GM12878 (cell line): ENCODE measurements around the gene TNNC2. TPM values are rescaled to one million over a fixed set of nuclear protein-coding genes. Genes with fewer than 3 reads are reported as not detected.

ENCODE experiments used
- ATAC-seq: fragments of 200-7000 bp; cut with Tn5 transposase; 3 replicates; pipeline ENCODE4 v1.9.1; 2020; ENCODE audit warnings: mild to moderate bottlenecking, moderate library complexity
- BruUV-seq: library from RNA; stranded (reverse); fragments of 400-500 nt; replicated peaks from 2 replicates; lab custom pipeline; 2021; lab: Mats Ljungman, UMichigan
- CTCF ChIA-PET: fragments of 300-600 bp; sonication (Branson Sonifier 250); formaldehyde crosslinking; extraction: SDS; loops from one replicate; lab custom pipeline; 2021; ENCODE audit warnings: inconsistent platforms; lab: Yijun Ruan, JAX
- POLR2A ChIA-PET: fragments of 350-600 bp; formaldehyde crosslinking; extraction: SDS; loops from one replicate; lab custom pipeline; 2021; ENCODE audit warnings: inconsistent platforms; lab: Charles Lee
- RAD21 ChIA-PET: fragments of 300-600 bp; sonication (Branson Sonifier 250); formaldehyde crosslinking; loops from one replicate; lab custom pipeline; 2023; ENCODE audit warnings: antibody characterized with exemption; ENCODE audit not compliant: unreplicated experiment; lab: Charles Lee
- SMC1A ChIA-PET: fragments of 300-600 bp; sonication (Branson Sonifier 250); formaldehyde crosslinking; loops from one replicate; lab custom pipeline; 2023; ENCODE audit not compliant: unreplicated experiment, uncharacterized antibody; lab: Charles Lee
- DNase-seq: peaks from one replicate; pipeline ENCODE4 v3.0.0-alpha.2; 2011; ENCODE audit warnings: low read depth, low spot score
- FAIRE-seq: peaks from 3 replicates; lab custom pipeline; 2011; peaks lifted over from hg19 to GRCh38; lab: Jason Lieb, UNC
- H2AFZ ChIP-seq: 2 replicates; pipeline ENCODE4 v1.6.0; 2011; ENCODE audit warnings: low read depth, low read length, control low read depth; ENCODE audit not compliant: control insufficient read depth
- H3K27ac ChIP-seq: 2 replicates; pipeline ENCODE4 v1.5.1; 2011; ENCODE audit warnings: control low read depth; ENCODE audit not compliant: control insufficient read depth, insufficient read depth
- H3K27me3 ChIP-seq, 2 experiments: replicated peaks in 1 of 2; 2 replicates each; pipeline versions ENCODE4 v1.6.0 to v1.6.1; 2011; ENCODE audit warnings: low read length in 1 of 2; ENCODE audit not compliant: control insufficient read depth in 2 of 2, insufficient read depth in 2 of 2
- H3K36me3 ChIP-seq, 2 experiments: 2 replicates each; pipeline ENCODE4 v1.5.1; 2011; ENCODE audit warnings: low read length in 1 of 2; ENCODE audit not compliant: control insufficient read depth in 2 of 2, insufficient read depth in 2 of 2
- H3K4me1 ChIP-seq: 2 replicates; pipeline ENCODE4 v1.6.1; 2011; ENCODE audit warnings: mild to moderate bottlenecking, low read length, moderate library complexity, mixed read lengths; ENCODE audit not compliant: control insufficient read depth, insufficient read depth
- H3K4me2 ChIP-seq: 2 replicates; pipeline ENCODE4 v1.6.0; 2011; ENCODE audit warnings: control low read depth; ENCODE audit not compliant: control insufficient read depth, insufficient read depth
- H3K4me3 ChIP-seq: fragments of 200-600 bp; sonication (generic); 2 replicates; pipeline ENCODE4 v1.5.1; 2016
- H3K79me2 ChIP-seq: 2 replicates; pipeline ENCODE4 v1.6.0; 2011; ENCODE audit warnings: low read length; ENCODE audit not compliant: control insufficient read depth, insufficient read depth
- H3K9ac ChIP-seq: 2 replicates; pipeline ENCODE4 v1.8.0; 2011; ENCODE audit warnings: low read length, control low read depth, mixed read lengths; ENCODE audit not compliant: control insufficient read depth, insufficient read depth
- H3K9me3 ChIP-seq: replicated peaks from 3 replicates; pipeline ENCODE4 v1.5.1; 2011; ENCODE audit warnings: mild to moderate bottlenecking, low read length; ENCODE audit not compliant: control insufficient read depth, insufficient read depth
- H4K20me1 ChIP-seq: 2 replicates; pipeline ENCODE4 v1.6.0; 2011; ENCODE audit not compliant: control insufficient read depth, insufficient read depth
- ATF2 ChIP-seq: IDR thresholded peaks from 2 replicates; pipeline ENCODE4 v1.6.1; 2012; ENCODE audit warnings: low read length, inconsistent platforms
- BCL3 ChIP-seq: IDR thresholded peaks from 2 replicates; pipeline ENCODE4 v1.6.1; 2011; ENCODE audit warnings: borderline replicate concordance, low read depth, mild to moderate bottlenecking, moderate library complexity, low read length; ENCODE audit not compliant: insufficient read depth, poor library complexity, severe bottlenecking
- BHLHE40 ChIP-seq, 2 experiments: fragments of 450-650 bp in 1 of 2; IDR thresholded peaks; 2 replicates each; pipeline ENCODE4 v1.6.1; 2011 to 2017; ENCODE audit warnings: low read depth in 2 of 2, borderline replicate concordance in 1 of 2, improper control_type of control experiment in 1 of 2, low read length in 1 of 2, mild to moderate bottlenecking in 1 of 2
- HDAC2 ChIP-seq: fragments of 200-600 bp; sonication (generic); IDR thresholded peaks from 2 replicates; pipeline ENCODE4 v1.6.1; 2017
- JUND ChIP-seq: IDR thresholded peaks from 2 replicates; pipeline ENCODE4 v1.6.1; 2012; ENCODE audit warnings: low read depth, mild to moderate bottlenecking, low read length, improper control_type of control experiment, moderate library complexity
- NFIC ChIP-seq: IDR thresholded peaks from 2 replicates; pipeline ENCODE4 v1.6.1; 2012; ENCODE audit warnings: low read depth, mild to moderate bottlenecking, inconsistent platforms, low read length, moderate library complexity
- NR2C2 ChIP-seq: IDR thresholded peaks from 2 replicates; pipeline ENCODE4 v1.6.1; 2011; ENCODE audit warnings: borderline replicate concordance, low read depth; ENCODE audit not compliant: control insufficient read depth, insufficient read length
- NRF1 ChIP-seq: conservative IDR thresholded peaks from 2 replicates; pipeline ENCODE4 v1.6.1; 2011; ENCODE audit warnings: mild to moderate bottlenecking, low read depth, low read length, improper control_type of control experiment
- POU2F2 ChIP-seq: IDR thresholded peaks from 3 replicates; pipeline ENCODE4 v1.6.1; 2011; ENCODE audit warnings: low read depth, mild to moderate bottlenecking, low read length, borderline replicate concordance
- RCOR1 ChIP-seq: conservative IDR thresholded peaks from 2 replicates; pipeline ENCODE4 v1.6.1; 2012; ENCODE audit warnings: low read depth, low read length, improper control_type of control experiment
- RELB ChIP-seq: fragments of 450-650 bp; IDR thresholded peaks from 2 replicates; pipeline ENCODE4 v1.6.1; 2017; ENCODE audit warnings: low read depth, mild to moderate bottlenecking, moderate library complexity
- SMC3 ChIP-seq: IDR thresholded peaks from 2 replicates; pipeline ENCODE4 v1.6.1; 2011; ENCODE audit warnings: low read length, improper control_type of control experiment, borderline replicate concordance
- TCF7 ChIP-seq: IDR thresholded peaks from 2 replicates; pipeline ENCODE4 v1.6.1; 2014; ENCODE audit warnings: antibody characterized with exemption, borderline replicate concordance
- YY1 ChIP-seq: IDR thresholded peaks from 2 replicates; pipeline ENCODE4 v1.6.1; 2011; ENCODE audit warnings: low read depth, mild to moderate bottlenecking, low read length
- ZBTB11 ChIP-seq: fragments of 450-650 bp; formaldehyde crosslinking; IDR thresholded peaks from 2 replicates; pipeline ENCODE4 v1.5.0; 2022; ENCODE audit warnings: mild to moderate bottlenecking, missing genetic modification characterization
- WGBS: methylation state at CpG from one replicate; pipeline ENCODE4 v1.1.6; 2016; ENCODE audit warnings: low lambda C conversion rate; ENCODE audit not compliant: insufficient replicate concordance, insufficient coverage; ENCODE audit errors: missing lambda C conversion rate; 5-methylcytosine and 5-hydroxymethylcytosine counted together
- in situ Hi-C: fragments of 300-500 bp; cut with MboI; formaldehyde crosslinking; loops from 9 replicates; pipeline ENCODE4 v1.14.3; 2018; ENCODE audit warnings: mixed read lengths
- intact Hi-C: fragments of 100-400 bp; cut with micrococcal nuclease; formaldehyde crosslinking; loops from one replicate; pipeline ENCODE4 v1.14.2; 2022; ENCODE audit not compliant: unreplicated experiment
- polyA plus RNA-seq, 11 experiments: library from polyadenylated mRNA; depleted of rRNA in 4 of 11; unstranded in 6 of 11; stranded (reverse) in 5 of 11; fragments of >200 nt; fragmentation: Nextera tagmentation in 4 of 11; fragmentation: Illumina TruSeq in 1 of 11; extraction: Ambion mirVana in 4 of 11; extraction: Trizol in 1 of 11; gene quantifications; 1 replicate in 1 of 11; 2 replicates in 10 of 11; pipeline versions ENCODE4 v1.2.1 to v1.2.3, GENCODE V29; 2011 to 2016; ENCODE audit warnings: inconsistent platforms in 2 of 11, missing spikeins in 2 of 11, low read depth in 1 of 11
- total RNA-seq, 4 experiments: library from RNA; depleted of rRNA in 3 of 4; stranded (reverse); fragments of >200 nt in 3 of 4; fragmentation: Illumina TruSeq in 1 of 4; extraction: Trizol in 1 of 4; gene quantifications; 2 replicates each; pipeline versions ENCODE4 v1.2.1 to v1.2.3, GENCODE V29; 2013 to 2021

Gene TNNC2
- total and polyA plus RNA-seq, 10 of the 15 experiments (the other 5 are each of a cell fraction or from before 2014, with no cell fraction given), result 0.37 TPM; not detected in 9

GRCh38 chr20:45851501-45851900 is 24.4 kb upstream of the TNNC2 start (continued):
- no peak for TF ChIP-seq JUND
- TF ChIP-seq NRF1, result no peak
- TF ChIP-seq HDAC2, result no peak
- TF ChIP-seq, all 136 proteins: peak for 0

GRCh38 chr20:45850926-45851325 is 23.8 kb upstream of the TNNC2 start:
- 100% methylated on average over 1 of the region's 1 CpG for WGBS
- Histone ChIP-seq H3K9me3 (no peaks in the 10 kb centered on the region), H3K4me2 (no peak overlapping the region), H3K9ac (no peak overlapping the region), H3K27me3 (no peaks in the 10 kb centered on the region), H4K20me1 (no peaks in the 10 kb centered on the region), H3K36me3 (no peaks in the 10 kb centered on the region), H3K79me2 (peaks cover 6% of the 10 kb centered on the region), H2AFZ (no peak overlapping the region), H3K27ac (no peak overlapping the region), H3K4me1 (peaks cover 2% of the 10 kb centered on the region), H3K4me3 (no peak overlapping the region)
- POLR2A ChIA-PET, result interaction anchor here (1.9 to 2.4 kb wide), 2 partner anchors 9 to 38 kb away, joined by 7 to 10 read pairs; partner anchors contain the start of gene UBE2C
- in situ Hi-C loops, result no loop called here
- ATAC-seq (no peak), DNase-seq (no peak), FAIRE-seq (no peak)
- CTCF ChIA-PET, result interaction anchor here (1.7 kb wide), 1 partner anchor 52 kb away, joined by 6 read pairs; no protein-coding TSS in a partner anchor
- no TSS peak for BruUV-seq
- SMC1A ChIA-PET, result interaction anchor here (1.3 kb wide), 2 partner anchors 20 to 52 kb away, joined by 3 read pairs; no protein-coding TSS in a partner anchor
- intact Hi-C loops, result no loop called here
- RAD21 ChIA-PET, result no interaction called here
- TF ChIP-seq RCOR1 (no peak), POU2F2 (no peak), BCL3 (no peak), NFIC (no peak), ATF2 (no peak), JUND (no peak), YY1 (no peak), NR2C2 (no peak), RELB (no peak), SMC3 (no peak), TCF7 (no peak), ZBTB11 (no peak), BHLHE40 (IDR thresholded peaks at IDR 0.05; ENCODE audit: borderline replicate concordance in 1 of 2, low read depth in 2 of 2, low read length in 1 of 2) (no peak)
